ENCODE data around the gene UNC5C. TPM values are rescaled to one million over a fixed set of nuclear protein-coding genes. Genes with fewer than 3 reads are reported as not detected.

Gene UNC5C
- total RNA-seq, 1 donor from 2014 or later: not detected

DNA sequence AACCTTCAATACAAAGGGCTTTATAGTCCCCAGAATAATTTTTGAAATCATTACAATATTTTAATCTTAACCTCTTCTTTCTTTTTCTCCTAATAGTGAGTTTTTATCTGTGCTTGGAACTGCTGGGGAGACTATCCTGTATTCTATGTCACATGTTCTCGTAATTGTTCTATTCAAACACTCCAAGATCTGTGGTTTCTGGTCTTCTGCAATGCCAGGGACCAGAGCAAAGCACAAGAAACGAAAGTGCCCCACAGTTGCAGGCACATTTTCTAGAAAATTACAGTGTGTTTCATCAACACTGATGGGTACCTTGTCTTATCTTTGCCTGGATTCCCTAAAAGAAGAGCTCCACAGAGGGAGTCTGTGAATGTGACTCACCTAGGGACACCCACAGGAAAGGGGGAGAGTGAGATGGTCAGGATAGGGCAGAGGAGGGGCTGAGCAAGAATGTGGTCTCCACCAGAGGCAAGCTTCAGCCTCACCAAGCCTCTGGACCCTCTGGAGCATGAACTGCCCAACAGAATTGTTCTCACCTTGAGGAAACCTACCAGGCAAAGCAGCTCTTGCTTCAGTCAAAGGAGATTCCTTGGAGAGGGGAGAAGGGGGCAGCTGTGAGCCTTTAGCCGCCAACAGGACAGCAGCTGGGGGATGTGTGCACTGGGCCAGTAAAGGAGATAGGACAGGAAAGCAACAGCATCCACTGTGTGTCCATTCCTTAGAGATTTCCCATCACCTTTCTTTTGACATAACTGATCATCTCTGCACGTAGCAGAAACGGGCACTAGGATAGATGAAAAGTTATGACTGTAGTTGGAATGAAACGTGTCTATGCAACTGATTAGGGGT, 25.9 kb downstream of the UNC5C start:
- no peak for DNase-seq (ENCODE audit: low read depth in 2 of 2)

DNA sequence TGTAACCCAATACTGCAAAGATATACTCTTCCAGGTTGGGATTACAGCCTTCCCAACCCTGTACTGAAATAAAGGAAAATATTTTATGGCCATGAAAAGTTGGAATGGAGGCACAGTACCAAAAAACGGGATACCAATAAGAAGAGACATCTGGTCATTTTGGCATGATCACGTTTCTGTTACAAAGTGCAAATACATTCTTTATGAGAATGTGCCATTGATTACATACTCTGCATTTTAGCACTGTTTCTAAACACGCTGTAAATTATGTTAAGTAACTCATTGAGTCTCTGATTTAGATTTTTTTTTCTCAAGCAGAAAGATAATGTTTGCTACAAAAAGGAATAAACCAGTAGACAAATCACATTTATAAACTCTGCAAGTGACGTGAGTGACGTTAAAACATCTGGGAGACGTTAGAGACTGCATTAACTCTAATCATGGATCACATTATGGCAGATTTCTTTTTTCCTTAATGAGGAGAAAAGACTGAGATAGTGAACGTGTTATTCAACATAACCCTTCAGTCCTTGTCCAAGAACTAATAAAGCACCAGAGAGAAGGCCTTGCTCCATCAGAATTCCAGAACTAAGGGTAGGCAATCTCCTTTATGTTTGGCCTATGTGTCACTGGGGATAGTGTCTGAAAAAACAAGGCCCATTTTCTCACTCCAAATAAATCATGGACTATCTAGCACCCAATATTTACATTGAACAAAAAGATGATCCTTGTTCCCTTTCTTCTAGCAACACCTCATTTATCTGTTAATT, 31.0 kb downstream of the UNC5C start:
- DNase-seq (ENCODE audit: low read depth in 2 of 2): no peak

DNA sequence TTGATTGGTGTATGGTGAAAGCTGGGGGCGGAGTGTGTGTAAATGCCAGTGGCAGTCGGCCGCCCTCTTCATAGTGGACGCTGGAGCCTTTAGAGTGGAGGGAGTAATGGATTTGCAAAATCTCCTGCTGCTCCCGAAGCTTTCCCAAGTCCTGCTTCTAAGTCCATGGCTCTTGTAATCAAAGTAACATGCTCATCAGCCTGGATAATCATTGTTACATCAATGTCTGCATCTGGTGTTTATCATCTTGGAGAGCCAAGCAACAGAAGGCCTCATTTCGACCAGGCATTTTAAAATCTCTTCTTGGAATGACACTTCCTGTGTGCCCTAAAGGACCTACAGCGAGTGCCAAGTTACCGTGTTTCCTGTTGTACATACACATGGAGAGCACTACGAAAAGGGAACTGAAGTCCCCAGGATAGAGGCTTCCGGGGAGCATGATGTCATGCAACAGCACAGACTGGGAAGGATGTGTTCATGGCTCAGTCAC, 32.2 kb downstream of the UNC5C start:
- no peak for DNase-seq (ENCODE audit: low read depth in 2 of 2)

- DNase-seq (ENCODE audit: low read depth in 2 of 2): no peak
Observed at GRCh38 chr4:95515589-95515988, 33.2 kb downstream of the UNC5C start.

DNA sequence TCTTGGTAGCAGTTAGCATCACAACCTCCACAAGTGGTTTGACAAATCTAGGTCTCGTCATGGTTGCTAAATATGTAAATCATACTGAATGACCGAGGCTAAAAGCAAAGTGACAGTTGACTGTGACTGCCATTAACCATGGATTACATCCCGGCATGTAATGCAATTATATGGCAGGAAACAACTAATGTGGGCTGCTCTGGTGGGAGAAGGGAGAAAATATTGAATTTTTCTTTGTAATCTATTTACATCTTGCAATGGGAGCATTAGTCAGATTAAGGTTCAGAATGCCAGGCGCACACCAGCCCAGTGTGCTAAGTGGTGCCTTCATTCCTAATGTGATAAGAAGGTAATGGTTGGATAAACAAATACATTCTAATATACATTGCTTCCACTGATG, 35.8 kb downstream of the UNC5C start:
- no peak for DNase-seq (ENCODE audit: low read depth in 2 of 2)

- no peak for DNase-seq (ENCODE audit: low read depth in 2 of 2)
Observed at GRCh38 chr4:95511477-95511876, 37.3 kb downstream of the UNC5C start.

DNA sequence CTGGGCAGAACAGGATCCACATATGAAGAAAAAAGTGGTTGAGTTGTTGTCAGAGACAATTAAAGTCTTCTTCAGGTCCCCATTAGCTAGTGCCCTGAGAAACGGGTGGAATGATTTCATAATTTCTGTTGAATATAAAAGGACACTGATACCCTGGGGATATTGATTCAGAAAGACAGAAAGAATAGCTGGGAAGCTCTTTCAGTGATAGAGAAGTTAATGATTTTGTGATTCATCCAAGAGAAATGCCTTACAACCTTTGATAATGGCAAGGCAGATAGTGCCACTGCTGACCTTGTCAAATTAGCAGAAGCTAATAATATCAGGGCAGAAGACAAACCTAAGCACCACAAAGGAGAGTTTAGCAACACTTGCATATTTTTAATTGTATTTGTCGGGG, 37.9 kb downstream of the UNC5C start:
- DNase-seq (ENCODE audit: low read depth in 2 of 2): no peak

DNA sequence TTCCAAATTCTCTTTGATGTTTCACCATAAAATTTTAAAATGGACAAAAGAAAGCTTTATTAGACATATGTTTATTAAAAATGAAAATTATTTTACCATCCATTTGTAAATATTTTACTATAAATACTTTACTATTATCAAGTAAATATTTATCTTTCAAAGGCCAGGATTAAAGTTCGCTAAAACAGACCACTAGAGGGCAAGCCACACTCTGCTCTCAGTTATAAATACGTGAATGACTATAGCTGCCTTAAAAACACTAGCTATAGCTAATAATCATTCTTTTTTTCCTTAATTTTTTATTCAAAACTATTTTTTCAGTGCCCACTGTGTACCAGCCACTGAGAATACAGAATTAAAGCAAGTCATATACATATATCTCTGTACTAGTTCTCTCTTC, 38.6 kb downstream of the UNC5C start:
- peak in 1 of 2 donors; percentile 7 for DNase-seq (ENCODE audit: low read depth in 2 of 2)

GRCh38 chr4:95508421-95508820, 40.4 kb downstream of the UNC5C start:
- no peak for DNase-seq (ENCODE audit: low read depth in 2 of 2)

- no peak for DNase-seq (ENCODE audit: low read depth in 2 of 2)
Observed at GRCh38 chr4:95507561-95507960, 41.2 kb downstream of the UNC5C start.

- no peak for DNase-seq (ENCODE audit: low read depth in 2 of 2)
Observed at GRCh38 chr4:95507147-95507546, 41.6 kb downstream of the UNC5C start.

DNA sequence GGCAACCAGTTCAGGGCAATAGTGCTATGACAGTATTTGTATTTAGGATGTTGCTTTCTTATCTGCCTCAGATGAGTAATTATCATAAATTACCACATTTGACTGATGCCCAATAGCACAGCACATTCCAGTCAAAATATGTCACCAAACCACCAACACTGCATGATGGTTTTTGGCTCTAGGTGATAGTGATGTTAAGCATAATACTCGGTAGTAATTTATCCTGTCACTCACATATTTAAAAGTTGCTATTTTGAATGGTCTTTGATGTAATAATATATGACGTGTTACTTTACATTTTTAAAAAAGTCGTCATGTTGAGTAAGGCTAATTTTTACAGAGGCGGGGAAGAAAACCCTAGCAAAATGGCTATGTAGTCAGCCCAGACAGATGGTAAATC, 42.5 kb downstream of the UNC5C start:
- DNase-seq (ENCODE audit: low read depth in 2 of 2): no peak

DNA sequence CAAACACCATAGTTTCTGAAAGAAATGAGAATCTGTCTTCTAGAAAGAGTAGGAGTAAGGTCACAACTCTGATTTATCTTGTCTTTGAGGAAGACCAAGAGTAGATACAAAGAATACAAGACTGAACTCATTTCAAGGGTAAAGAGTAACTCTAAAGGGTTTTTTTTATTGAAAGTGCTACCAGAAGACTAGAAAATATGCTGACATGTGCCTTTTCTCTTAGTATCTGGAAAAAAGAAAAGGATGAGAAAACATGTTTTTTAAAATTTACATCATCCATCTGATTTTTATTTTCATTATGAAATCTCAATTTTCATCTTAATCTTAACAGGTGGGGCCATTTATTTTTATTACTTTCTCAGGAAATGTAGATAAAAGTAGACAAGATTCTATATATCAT, 43.0 kb downstream of the UNC5C start:
- DNase-seq (ENCODE audit: low read depth in 2 of 2): no peak

DNA sequence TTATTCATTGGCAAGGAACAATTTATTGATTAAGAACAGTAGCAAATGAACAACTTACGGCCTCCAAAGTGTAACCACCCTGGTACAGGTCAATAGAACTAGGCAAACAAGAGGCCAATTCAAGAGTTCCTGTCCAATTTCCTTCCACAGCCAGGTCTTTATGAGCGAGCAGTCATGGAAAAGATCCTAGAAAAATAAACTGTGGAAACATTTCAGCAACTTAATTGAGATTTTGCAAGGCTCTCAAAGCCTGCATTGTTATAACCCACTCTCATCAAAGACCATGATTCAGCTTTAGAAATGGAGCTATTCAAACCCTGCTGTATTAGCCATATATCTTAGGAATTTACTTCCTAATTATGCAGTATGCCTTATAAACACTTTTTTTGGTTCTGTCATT, 43.6 kb downstream of the UNC5C start:
- DNase-seq (ENCODE audit: low read depth in 2 of 2): no peak

GRCh38 chr4:95504501-95504900, 44.3 kb downstream of the UNC5C start:
- no peak for DNase-seq (ENCODE audit: low read depth in 2 of 2)

DNA sequence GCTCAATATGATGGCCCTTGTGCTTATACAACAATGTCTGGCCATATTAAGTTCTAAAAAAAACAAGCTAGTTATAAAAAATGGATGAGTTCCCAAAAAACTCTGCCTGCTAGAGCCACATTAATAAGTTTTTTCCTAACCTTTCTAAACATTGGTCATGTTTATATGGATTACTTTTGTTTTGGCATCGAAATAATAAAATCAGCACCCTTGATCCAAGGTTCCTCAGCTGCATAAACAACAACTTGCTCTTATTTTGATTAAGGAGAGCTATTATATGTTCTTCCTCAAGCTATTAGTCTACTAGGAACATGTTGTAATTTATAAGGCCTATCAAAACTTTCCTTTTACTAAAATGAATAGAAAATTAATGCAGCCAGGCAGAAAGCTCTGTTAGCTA, 48.4 kb downstream of the UNC5C start:
- DNase-seq (ENCODE audit: low read depth in 2 of 2): no peak

DNA sequence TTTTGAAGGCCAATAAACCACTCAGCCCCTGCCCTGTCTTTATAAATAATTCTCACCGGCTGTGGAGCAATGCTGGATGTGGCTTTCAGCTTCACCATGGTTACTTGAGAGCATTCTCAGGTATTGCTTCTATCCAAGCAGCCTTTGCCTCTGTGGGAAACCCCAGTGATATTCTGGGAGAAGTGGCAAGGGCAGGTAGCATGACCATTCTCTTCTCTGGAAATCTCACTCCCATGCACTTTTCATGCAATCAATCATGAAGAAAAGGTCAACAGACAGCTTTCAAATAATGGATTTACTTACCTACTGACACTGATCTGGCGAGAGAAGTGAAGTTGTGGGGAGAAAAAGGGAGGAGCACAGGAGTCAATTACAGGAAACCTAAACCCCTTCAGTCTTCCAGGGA, 49.5 kb downstream of the UNC5C start:
- no peak for DNase-seq (ENCODE audit: low read depth in 2 of 2)

- no peak for DNase-seq (ENCODE audit: low read depth in 2 of 2)
Observed at GRCh38 chr4:95494186-95494585, 54.6 kb downstream of the UNC5C start.

GRCh38 chr4:95478679-95479078, 70.1 kb downstream of the UNC5C start:
- no peak for DNase-seq (ENCODE audit: low read depth in 2 of 2)

DNA sequence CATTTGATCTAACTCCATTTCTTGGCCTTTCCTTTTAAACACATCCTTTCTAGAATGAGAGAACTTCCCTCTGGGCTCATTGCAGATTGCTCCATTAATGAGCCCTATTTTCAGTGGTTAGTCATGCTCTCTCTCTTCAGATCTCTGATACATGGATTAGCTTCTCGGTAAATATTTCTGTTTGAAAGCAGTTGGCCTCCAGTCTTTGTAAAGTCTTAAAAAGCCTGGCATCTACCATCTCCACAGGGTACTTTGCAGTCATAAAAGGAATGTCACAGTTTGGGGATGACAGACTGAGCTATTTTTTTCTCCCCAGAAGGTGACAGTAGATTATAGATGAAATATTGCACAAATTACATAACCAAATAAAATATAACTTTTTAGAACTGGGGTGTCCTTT, 72.7 kb downstream of the UNC5C start:
- no peak for DNase-seq (ENCODE audit: low read depth in 2 of 2)

GRCh38 chr4:95472534-95472933, 76.2 kb downstream of the UNC5C start:
- no peak for DNase-seq (ENCODE audit: low read depth in 2 of 2)

GRCh38 chr4:95470622-95471021, 78.2 kb downstream of the UNC5C start:
- DNase-seq (ENCODE audit: low read depth in 2 of 2): no peak

DNA sequence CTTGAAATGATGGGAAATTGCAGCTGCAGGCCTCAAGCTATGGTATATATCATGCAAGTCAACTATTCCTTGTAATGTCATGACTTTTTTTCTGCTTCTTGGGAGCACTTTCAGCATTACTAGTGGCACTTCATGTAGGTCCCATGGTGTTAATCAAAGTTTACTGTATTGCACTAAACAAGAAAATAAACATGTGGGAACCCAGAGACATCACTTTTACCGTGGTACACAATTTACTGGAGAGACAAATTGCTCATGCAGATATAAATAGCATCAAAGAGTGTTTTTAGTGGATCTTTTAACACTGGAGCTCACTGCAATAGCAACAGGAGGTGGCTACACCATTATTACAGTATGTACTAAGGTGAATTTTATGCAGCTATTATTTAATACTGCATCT, 79.2 kb downstream of the UNC5C start:
- DNase-seq (ENCODE audit: low read depth in 2 of 2): no peak

All from dermis microvascular lymphatic vessel endothelial cell (primary cell).